Liver (tissue), 9 donors: ENCODE measurements around the gene SCYGR8. TPM values are rescaled to one million over a fixed set of nuclear protein-coding genes. Genes with fewer than 3 reads are reported as not detected.

Source experiments
- DNase-seq: peaks from one replicate; pipeline ENCODE4 v3.0.0-alpha.2; 2017; ENCODE audit warnings: low spot score
- H3K27ac ChIP-seq, 2 donors: one replicate each; pipeline ENCODE4 v1.7.0; 2013; ENCODE audit warnings: inconsistent platforms in 2 of 2, low read length in 2 of 2, control low read depth in 1 of 2, low read depth in 1 of 2, mild to moderate bottlenecking in 1 of 2
- H3K27me3 ChIP-seq, 4 donors: one replicate each; pipeline versions ENCODE4 v1.6.1 to v1.7.0; 2013; ENCODE audit warnings: low read length in 3 of 4, inconsistent platforms in 1 of 4, mild to moderate bottlenecking in 1 of 4, moderate library complexity in 1 of 4; ENCODE audit not compliant: control insufficient read depth in 4 of 4, insufficient read depth in 4 of 4
- H3K36me3 ChIP-seq, 4 donors: one replicate each; pipeline versions ENCODE4 v1.6.1 to v1.7.0; 2013; ENCODE audit warnings: low read length in 3 of 4, mild to moderate bottlenecking in 3 of 4, low read depth in 1 of 4, moderate library complexity in 1 of 4; ENCODE audit not compliant: control insufficient read depth in 4 of 4, insufficient read depth in 3 of 4
- H3K4me1 ChIP-seq, 4 donors: one replicate each; pipeline versions ENCODE4 v1.6.1 to v1.7.0; 2013; ENCODE audit warnings: low read length in 3 of 4, mild to moderate bottlenecking in 3 of 4, moderate library complexity in 1 of 4; ENCODE audit not compliant: control insufficient read depth in 4 of 4, insufficient read depth in 4 of 4
- H3K4me3 ChIP-seq, 3 donors: one replicate each; pipeline versions ENCODE4 v1.6.1 to v1.7.0; 2013; ENCODE audit warnings: low read length in 3 of 3, control low read depth in 1 of 3, low read depth in 1 of 3, mild to moderate bottlenecking in 1 of 3
- H3K9ac ChIP-seq, 2 donors: one replicate each; pipeline ENCODE4 v1.7.0; 2013; ENCODE audit warnings: low read length in 2 of 2, mild to moderate bottlenecking in 2 of 2, moderate library complexity in 2 of 2, control low read depth in 1 of 2, low read depth in 1 of 2
- H3K9me3 ChIP-seq, 4 donors: one replicate each; pipeline versions ENCODE4 v1.6.1 to v1.7.0; 2013; ENCODE audit warnings: low read length in 3 of 4; ENCODE audit not compliant: control insufficient read depth in 4 of 4
- EGR1 ChIP-seq, 2 donors: IDR thresholded peaks; 2 replicates each; pipeline ENCODE4 v1.6.1; 2016 to 2018; ENCODE audit warnings: antibody characterized with exemption in 2 of 2, low read depth in 2 of 2
- FOXA1 ChIP-seq: IDR thresholded peaks from 2 replicates; pipeline ENCODE4 v1.6.1; 2016; ENCODE audit warnings: antibody characterized with exemption
- FOXA2 ChIP-seq: IDR thresholded peaks from 2 replicates; pipeline ENCODE4 v1.6.1; 2016; ENCODE audit warnings: antibody characterized with exemption
- GABPA ChIP-seq, 2 donors: IDR thresholded peaks in 1 of 2; conservative IDR thresholded peaks in 1 of 2; 2 replicates each; pipeline ENCODE4 v1.6.1; 2016; ENCODE audit warnings: antibody characterized with exemption in 2 of 2, mild to moderate bottlenecking in 1 of 2, moderate library complexity in 1 of 2
- HNF4A ChIP-seq, 2 donors: conservative IDR thresholded peaks; 2 replicates each; pipeline ENCODE4 v1.6.1; 2016; ENCODE audit warnings: antibody characterized with exemption in 2 of 2, mild to moderate bottlenecking in 2 of 2
- HNF4G ChIP-seq: IDR thresholded peaks from 2 replicates; pipeline ENCODE4 v1.6.1; 2016; ENCODE audit warnings: antibody characterized with exemption
- JUND ChIP-seq, 2 donors: IDR thresholded peaks; 2 replicates each; pipeline ENCODE4 v1.6.1; 2016; ENCODE audit warnings: antibody characterized with exemption in 2 of 2
- NR2F2 ChIP-seq: IDR thresholded peaks from 2 replicates; pipeline ENCODE4 v1.6.1; 2016; ENCODE audit warnings: antibody characterized with exemption
- RAD21 ChIP-seq, 2 donors: IDR thresholded peaks; 2 replicates each; pipeline ENCODE4 v1.6.1; 2016; ENCODE audit warnings: antibody characterized with exemption in 2 of 2, mild to moderate bottlenecking in 2 of 2
- RXRA ChIP-seq, 2 donors: IDR thresholded peaks; 2 replicates each; pipeline ENCODE4 v1.6.1; 2017 to 2018; ENCODE audit warnings: antibody characterized with exemption in 2 of 2, mild to moderate bottlenecking in 1 of 2
- SP1 ChIP-seq: IDR thresholded peaks from 2 replicates; pipeline ENCODE4 v1.6.1; 2018; ENCODE audit warnings: antibody characterized with exemption, mild to moderate bottlenecking
- TAF1 ChIP-seq: conservative IDR thresholded peaks from 2 replicates; pipeline ENCODE4 v1.6.1; 2016; ENCODE audit warnings: antibody characterized with exemption, mild to moderate bottlenecking
- YY1 ChIP-seq: IDR thresholded peaks from 2 replicates; pipeline ENCODE4 v1.6.1; 2016; ENCODE audit warnings: antibody characterized with exemption, mild to moderate bottlenecking
- WGBS: extraction: QIAGEN DNeasy Blood & Tissue Kit; methylation state at CpG from one replicate; pipeline ENCODE4 v1.1.7; 2013; 5-methylcytosine and 5-hydroxymethylcytosine counted together
- polyA plus RNA-seq, 2 donors: library from polyadenylated mRNA; stranded (reverse) in 1 of 2; unstranded in 1 of 2; fragments of 200-250 nt in 1 of 2; fragments of >200 nt in 1 of 2; fragmentation: Nextera tagmentation in 1 of 2; extraction: Ambion mirVana in 1 of 2; gene quantifications; one replicate each; pipeline versions ENCODE4 v1.2.1 to v1.2.3, GENCODE V29; 2013 to 2015
- total RNA-seq, 2 donors: library from RNA; depleted of rRNA; stranded (reverse); fragments of >200 nt; gene quantifications; one replicate each; pipeline ENCODE4 v1.2.3, GENCODE V29; 2014
- TF ChIP-seq, protein P1 (sequence below): IDR thresholded peaks from 2 replicates; pipeline ENCODE4 v1.6.1; 2016; ENCODE audit warnings: antibody characterized with exemption
- TF ChIP-seq, protein P2 (sequence below): IDR thresholded peaks from 2 replicates; pipeline ENCODE4 v1.6.1; 2016; ENCODE audit warnings: antibody characterized with exemption
- TF ChIP-seq, protein P3 (sequence below): IDR thresholded peaks from 2 replicates; pipeline ENCODE4 v1.6.1; 2016; ENCODE audit warnings: antibody characterized with exemption, mild to moderate bottlenecking
- TF ChIP-seq, protein P4 (sequence below): fragments of 150-350 bp; IDR thresholded peaks from 2 replicates; pipeline ENCODE4 v1.5.1; 2017; ENCODE audit warnings: improper control_type of control experiment, low read depth, low read length; ENCODE audit not compliant: missing input control
- TF ChIP-seq, protein P5 (sequence below): IDR thresholded peaks from 2 replicates; pipeline ENCODE4 v1.6.1; 2016; ENCODE audit warnings: antibody characterized with exemption
- donor health status: healthy.
- donor health status: healthy.
- donor health status: healthy.
- donor health status: healthy.
- donor health status: healthy.

SCYGR8 gene
- total and polyA plus RNA-seq, 4 donors, result not detected

DNA sequence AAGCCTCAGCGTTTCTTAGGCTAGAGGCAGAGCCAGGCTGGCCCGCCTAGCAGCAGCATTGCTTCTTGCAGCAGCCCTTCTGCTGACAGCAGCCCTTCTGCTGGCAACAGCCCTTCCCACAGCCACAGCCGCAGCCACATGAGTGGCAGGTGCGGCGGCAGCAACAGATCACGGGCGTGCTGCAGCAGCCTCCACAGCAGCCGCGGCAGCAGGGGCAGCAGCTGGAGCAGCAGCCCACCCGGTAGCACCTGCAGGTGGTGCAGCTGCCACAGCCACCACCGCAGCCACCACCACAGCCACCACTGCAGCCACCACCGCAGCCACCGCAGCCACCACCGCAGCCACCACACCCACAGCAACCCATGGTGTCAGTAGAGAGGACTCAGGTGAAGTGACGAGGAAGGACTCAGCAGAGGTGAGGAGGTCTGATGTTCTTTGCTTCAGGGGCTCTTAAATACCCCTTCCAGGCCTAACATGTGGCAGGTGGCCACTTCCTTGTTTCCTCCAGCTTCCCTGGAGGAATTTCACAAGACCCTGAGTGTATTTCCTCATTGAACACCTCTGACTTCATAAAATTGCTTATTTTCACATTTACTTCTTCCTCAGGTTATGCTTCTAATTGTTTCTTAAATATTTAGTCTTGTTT lies 21.2 kb upstream of the SCYGR8 start, which contains the start of gene SCYGR6:
Gene SCYGR6 (minus strand): TSS at position 364 of the 646 bp plus-strand sequence. CDS start 0 bp downstream, at position 364.
- H3K9me3 ChIP-seq, result no peaks in the 10 kb centered on the region
- no peak for DNase-seq

More for the DNA sequence above, 21.2 kb upstream of the SCYGR8 start, which contains the start of gene SCYGR6:
- TF ChIP-seq, protein P1, sequence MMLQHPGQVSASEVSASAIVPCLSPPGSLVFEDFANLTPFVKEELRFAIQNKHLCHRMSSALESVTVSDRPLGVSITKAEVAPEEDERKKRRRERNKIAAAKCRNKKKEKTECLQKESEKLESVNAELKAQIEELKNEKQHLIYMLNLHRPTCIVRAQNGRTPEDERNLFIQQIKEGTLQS, result no peak
- TF ChIP-seq FOXA1 (no peak), JUND (IDR thresholded peaks at IDR 0.05) (no peak), SP1 (no peak), EGR1 (IDR thresholded peaks at IDR 0.05; ENCODE audit: low read depth in 2 of 2) (no peak), HNF4A (conservative IDR thresholded peaks at IDR 0.05) (no peak), RXRA (IDR thresholded peaks at IDR 0.05) (no peak), RAD21 (IDR thresholded peaks at IDR 0.05) (no peak), FOXA2 (no peak), GABPA (IDR thresholded peaks at IDR 0.05 in 1 of 2, conservative IDR thresholded peaks at IDR 0.05 in 1 of 2) (no peak), HNF4G (no peak), TAF1 (no peak), NR2F2 (no peak), YY1 (no peak)
- TF ChIP-seq, protein P2, sequence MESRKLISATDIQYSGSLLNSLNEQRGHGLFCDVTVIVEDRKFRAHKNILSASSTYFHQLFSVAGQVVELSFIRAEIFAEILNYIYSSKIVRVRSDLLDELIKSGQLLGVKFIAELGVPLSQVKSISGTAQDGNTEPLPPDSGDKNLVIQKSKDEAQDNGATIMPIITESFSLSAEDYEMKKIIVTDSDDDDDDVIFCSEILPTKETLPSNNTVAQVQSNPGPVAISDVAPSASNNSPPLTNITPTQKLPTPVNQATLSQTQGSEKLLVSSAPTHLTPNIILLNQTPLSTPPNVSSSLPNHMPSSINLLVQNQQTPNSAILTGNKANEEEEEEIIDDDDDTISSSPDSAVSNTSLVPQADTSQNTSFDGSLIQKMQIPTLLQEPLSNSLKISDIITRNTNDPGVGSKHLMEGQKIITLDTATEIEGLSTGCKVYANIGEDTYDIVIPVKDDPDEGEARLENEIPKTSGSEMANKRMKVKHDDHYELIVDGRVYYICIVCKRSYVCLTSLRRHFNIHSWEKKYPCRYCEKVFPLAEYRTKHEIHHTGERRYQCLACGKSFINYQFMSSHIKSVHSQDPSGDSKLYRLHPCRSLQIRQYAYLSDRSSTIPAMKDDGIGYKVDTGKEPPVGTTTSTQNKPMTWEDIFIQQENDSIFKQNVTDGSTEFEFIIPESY, result no peak
- TF ChIP-seq, protein P3, sequence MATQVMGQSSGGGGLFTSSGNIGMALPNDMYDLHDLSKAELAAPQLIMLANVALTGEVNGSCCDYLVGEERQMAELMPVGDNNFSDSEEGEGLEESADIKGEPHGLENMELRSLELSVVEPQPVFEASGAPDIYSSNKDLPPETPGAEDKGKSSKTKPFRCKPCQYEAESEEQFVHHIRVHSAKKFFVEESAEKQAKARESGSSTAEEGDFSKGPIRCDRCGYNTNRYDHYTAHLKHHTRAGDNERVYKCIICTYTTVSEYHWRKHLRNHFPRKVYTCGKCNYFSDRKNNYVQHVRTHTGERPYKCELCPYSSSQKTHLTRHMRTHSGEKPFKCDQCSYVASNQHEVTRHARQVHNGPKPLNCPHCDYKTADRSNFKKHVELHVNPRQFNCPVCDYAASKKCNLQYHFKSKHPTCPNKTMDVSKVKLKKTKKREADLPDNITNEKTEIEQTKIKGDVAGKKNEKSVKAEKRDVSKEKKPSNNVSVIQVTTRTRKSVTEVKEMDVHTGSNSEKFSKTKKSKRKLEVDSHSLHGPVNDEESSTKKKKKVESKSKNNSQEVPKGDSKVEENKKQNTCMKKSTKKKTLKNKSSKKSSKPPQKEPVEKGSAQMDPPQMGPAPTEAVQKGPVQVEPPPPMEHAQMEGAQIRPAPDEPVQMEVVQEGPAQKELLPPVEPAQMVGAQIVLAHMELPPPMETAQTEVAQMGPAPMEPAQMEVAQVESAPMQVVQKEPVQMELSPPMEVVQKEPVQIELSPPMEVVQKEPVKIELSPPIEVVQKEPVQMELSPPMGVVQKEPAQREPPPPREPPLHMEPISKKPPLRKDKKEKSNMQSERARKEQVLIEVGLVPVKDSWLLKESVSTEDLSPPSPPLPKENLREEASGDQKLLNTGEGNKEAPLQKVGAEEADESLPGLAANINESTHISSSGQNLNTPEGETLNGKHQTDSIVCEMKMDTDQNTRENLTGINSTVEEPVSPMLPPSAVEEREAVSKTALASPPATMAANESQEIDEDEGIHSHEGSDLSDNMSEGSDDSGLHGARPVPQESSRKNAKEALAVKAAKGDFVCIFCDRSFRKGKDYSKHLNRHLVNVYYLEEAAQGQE, result no peak
- TF ChIP-seq, protein P4, sequence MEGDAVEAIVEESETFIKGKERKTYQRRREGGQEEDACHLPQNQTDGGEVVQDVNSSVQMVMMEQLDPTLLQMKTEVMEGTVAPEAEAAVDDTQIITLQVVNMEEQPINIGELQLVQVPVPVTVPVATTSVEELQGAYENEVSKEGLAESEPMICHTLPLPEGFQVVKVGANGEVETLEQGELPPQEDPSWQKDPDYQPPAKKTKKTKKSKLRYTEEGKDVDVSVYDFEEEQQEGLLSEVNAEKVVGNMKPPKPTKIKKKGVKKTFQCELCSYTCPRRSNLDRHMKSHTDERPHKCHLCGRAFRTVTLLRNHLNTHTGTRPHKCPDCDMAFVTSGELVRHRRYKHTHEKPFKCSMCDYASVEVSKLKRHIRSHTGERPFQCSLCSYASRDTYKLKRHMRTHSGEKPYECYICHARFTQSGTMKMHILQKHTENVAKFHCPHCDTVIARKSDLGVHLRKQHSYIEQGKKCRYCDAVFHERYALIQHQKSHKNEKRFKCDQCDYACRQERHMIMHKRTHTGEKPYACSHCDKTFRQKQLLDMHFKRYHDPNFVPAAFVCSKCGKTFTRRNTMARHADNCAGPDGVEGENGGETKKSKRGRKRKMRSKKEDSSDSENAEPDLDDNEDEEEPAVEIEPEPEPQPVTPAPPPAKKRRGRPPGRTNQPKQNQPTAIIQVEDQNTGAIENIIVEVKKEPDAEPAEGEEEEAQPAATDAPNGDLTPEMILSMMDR, result no peak
- TF ChIP-seq, protein P5, sequence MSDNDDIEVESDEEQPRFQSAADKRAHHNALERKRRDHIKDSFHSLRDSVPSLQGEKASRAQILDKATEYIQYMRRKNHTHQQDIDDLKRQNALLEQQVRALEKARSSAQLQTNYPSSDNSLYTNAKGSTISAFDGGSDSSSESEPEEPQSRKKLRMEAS, result no peak
- 88% methylated on average over 15 of the region's 15 CpGs for WGBS
- Histone ChIP-seq H3K4me3 (no peak within 1 kb of the TSS), H3K36me3 (no peaks in the 10 kb centered on the region), H3K27ac (no peak within 1 kb of the TSS), H3K4me1 (peaks cover 0 to 3% (median 0%) of the 10 kb centered on the region in 4 donors), H3K27me3 (no peaks in the 10 kb centered on the region), H3K9ac (no peak within 1 kb of the TSS)
